HG03025 (cell line): Measurements from ENCODE around the gene SLC39A9.
"Not testable (repeated sequence)": the region's sequence is repeated elsewhere in the genome, so short reads cannot be mapped to it uniquely, and the experiment has no call there.

ENCODE experiments used
- ATAC-seq: cut with Tn5 transposase; IDR thresholded peaks from one replicate; pipeline ENCODE4 v1.9.1; 2021; ENCODE audit warnings: mild to moderate bottlenecking, moderate library complexity; ENCODE audit not compliant: unreplicated experiment, low FRiP score

SLC39A9 gene

DNA sequence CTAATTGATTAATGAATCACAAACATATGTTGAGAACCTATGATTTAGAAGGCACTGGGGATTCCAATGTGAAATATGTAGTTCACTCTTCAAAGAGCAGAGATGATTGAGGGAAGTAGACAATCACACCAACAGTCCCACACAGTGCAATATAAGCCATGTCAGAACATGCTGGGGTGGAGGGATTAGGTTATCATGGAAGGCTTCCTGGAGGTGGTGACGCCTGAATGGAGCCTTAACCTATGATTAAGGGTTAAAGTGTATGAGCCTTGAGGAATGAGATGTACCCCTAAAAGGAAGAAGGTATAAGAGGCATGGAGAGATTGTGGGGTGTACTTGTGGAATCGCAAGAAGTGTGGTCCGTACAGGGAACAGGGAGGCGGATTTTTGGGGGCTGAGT lies 31.7 kb upstream of the SLC39A9 start:
- no peak for ATAC-seq

DNA sequence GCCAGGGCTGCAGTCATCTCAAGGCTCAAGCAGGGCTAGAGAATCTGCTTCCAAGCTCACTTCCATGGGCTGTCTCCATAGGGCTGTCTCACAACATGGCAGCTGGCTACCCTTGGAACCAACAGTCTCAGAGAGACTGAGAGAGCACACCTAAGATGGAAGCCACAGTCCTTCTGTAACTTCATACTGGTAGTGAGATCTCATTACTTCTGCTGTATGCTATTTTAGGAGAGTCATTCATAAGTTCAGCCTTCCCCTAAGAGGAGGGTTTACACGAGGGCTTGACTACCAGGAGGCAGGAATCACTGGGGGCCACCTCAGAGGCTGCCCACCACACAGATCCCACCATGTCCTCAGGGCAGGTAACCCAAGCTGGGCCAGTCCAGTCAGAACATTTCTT lies 30.1 kb upstream of the SLC39A9 start:
- ATAC-seq, result no peak

DNA sequence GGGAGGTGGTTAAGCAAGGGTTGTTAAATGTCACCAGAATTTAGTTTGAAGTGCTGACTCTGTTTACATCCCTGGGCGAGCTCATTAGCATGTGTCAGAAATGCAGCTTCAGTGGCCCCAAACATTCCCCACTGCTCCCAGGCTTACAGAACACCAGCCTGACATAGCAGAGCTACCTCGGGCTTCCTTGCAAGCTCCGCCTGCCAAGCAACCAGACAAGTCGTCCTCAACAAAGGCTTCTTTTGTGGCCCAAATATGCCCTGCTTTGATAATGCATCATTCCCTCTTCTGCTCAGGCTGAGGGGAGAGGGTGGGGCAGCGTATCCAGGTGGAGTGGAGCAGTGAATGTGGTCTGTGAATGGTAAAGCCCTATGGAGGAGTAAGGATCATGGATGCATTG lies 28.4 kb upstream of the SLC39A9 start:
- no peak for ATAC-seq

DNA sequence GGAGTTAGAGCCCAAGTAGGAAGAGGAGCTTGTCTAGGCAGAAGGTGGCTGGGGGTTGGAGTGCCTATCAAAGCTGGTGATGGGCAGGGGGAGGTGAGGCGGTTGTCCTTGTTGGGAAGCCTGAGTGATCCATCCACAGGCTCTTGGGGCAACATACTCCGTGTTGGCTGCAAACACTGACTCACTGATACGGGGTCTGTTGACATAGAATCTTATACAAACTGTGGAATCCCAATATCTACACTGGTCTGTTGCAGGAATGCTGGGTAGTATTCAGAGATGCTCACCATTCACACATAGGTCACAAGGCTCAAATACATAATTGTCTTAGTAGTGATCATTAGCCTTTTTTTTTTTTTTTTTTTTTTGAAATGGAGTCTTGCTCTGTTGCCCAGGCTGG lies 26.3 kb upstream of the SLC39A9 start:
- no peak for ATAC-seq

DNA sequence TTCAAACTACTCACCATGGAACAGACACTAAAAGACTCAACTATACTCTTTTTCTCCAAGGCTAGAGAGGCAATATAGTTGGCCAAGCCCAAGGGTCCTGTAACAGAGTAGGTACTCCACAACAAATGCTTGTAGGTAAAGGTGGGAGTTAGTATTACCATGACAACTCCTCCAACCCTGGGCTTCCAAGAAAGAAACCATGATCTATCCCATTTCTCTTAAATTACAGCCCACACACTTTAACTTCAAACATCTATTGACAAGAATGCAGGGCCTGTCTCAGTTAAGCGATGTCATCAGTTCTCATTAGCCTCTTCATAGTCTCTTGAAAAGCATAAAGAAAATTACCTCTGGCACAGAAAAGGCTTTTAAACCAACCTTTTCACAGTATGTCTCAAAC lies 25.4 kb upstream of the SLC39A9 start:
- ATAC-seq, result no peak

DNA sequence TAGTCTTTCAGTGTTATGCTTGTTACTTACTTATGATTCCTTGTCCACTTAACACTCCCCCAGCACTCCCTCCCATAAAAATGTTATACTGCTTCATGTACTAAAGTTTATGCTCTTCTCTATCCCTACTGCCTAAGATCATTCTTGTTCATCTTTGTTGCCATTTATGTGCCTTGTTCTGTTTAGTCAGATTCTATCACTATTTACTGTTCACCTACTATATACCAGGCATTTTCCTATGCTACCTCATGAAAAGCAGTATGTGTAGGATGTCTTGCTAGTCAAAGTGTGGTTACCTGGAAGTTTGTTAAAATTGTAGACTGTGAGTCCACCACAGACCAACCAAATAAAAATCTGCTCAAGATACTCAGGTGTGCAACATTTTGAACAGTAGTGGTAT lies 24.3 kb upstream of the SLC39A9 start:
- no peak for ATAC-seq

DNA sequence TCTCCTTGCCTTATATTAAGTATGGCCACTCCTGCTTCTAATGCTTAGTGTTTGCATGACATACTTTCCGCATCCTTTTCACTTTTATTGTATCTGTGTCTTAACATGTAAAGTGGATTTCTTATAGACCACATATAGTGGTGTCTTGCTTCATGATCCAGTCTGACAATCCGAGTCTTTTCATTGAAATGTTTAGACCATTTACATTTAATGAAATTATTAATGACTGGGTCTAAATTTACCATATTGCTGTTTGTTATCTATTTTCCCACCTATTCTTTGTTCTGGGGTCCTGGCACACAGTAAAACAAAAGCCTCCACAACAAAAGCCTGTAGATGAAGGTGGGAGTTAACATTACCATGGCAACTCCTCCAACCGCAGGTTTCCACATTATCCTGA lies 23.3 kb upstream of the SLC39A9 start:
- ATAC-seq, result no peak

DNA sequence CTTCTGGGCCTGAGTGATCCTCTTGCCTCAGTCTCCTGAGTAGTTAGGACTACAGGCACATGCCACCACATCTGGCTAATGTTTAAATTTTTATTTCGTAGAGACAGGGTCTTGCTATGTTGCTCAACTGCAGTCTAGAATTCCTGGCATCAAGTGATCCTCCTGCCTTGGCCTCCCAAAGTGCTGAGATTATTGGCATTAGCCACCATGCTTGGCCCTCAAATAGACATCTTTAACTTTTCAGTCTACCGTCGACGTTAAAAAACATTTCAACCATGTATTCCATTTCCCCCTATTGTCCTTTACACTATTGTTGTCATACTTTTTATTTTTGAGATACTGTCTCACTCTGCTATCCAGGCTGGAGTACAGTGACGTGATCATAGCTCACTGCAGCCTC lies 22.8 kb upstream of the SLC39A9 start:
- no peak for ATAC-seq

DNA sequence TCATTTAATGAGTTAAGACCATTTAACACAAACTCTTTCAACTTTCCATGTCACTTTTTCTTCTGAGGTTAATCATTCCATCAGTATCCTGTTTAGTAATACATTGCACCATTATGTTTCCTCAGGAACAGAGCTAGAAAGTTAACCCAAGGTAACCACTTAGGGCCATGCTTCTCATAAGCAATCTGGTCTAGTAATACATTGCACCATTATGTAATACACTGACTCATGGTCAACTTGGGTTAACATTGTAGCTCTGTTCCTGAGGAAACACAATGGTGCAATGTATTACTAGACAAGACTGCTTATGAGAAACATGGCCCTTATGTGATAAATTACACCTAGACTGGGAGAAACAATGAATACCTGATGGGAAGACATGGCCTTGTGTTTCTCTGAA lies 22.1 kb upstream of the SLC39A9 start:
- no peak for ATAC-seq

DNA sequence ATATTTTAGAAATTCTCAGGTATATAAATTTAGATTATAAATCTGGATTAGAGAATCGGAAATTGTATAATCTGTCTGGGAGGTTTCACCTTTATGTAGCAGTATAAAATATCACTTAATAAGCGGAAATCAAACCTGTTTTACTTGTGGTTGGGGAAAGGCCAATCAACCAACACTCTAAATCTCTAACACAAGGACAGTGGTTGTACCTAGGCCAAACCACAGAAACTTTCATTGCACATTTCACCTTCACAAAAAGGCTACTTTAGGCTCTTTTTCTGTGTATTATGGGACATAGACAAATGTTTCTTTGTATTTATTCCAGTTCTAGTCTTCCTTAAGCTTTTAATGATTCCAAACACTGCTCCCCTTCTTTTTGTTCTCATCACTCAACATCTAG lies 20.2 kb upstream of the SLC39A9 start:
- no peak for ATAC-seq

DNA sequence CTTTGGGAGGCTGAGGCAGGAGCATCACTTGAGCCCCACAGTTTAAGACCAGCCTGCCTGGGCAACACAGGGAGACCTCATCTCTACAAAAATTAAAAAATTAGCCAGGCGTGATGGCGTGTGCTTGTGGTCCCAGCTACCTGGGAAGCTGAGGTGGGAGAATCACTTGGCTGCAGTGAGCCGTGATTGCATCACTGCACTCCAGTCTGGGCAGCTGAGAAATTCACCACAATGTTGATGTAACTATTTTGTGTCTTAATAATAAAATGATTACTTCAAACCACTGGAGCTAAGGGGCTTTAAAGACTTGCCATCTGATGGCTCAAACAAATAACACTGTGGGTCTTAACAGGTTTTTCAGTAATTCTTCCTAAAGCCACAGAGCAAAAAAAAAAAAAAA lies 11.2 kb upstream of the SLC39A9 start:
- no peak for ATAC-seq

DNA sequence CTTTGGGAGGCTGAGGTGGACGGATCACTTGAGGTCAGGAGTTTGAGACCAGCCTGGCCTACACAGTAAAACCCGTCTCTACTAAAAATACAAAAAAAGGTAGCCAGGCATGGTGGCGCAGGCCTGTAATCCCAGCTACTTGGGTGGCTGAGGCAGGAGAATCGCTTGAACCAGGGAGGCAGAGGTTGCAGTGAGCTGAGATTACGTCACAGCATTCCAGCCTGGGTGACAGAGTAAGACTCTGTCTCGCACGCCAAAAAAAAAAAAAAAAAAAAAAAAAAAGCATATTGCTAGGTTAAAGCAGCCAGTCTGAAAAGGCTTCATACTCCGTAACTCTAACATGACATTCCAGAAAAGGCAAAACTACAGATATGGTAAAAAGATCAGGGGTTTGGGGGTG lies 7.1 kb upstream of the SLC39A9 start:
- ATAC-seq, result not testable (repeated sequence)

DNA sequence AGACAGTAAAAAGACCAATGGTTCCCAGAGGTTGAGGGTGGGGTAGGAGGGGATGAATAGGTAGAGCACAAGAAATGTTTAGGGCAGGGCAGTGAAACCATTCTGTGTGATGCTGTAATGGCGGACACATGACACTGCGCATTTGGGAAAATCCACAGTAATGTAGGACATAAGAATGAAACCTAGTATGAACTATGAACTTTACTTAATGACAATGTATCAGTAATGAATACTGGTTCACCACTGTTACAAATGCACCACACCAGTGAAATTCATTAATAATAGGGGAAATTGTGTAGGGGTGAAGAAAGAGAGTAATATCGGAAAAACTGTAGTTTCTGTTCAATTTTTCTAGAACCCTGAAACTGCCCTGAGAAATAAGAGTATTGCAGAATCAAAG lies 6.0 kb upstream of the SLC39A9 start:
- no peak for ATAC-seq

DNA sequence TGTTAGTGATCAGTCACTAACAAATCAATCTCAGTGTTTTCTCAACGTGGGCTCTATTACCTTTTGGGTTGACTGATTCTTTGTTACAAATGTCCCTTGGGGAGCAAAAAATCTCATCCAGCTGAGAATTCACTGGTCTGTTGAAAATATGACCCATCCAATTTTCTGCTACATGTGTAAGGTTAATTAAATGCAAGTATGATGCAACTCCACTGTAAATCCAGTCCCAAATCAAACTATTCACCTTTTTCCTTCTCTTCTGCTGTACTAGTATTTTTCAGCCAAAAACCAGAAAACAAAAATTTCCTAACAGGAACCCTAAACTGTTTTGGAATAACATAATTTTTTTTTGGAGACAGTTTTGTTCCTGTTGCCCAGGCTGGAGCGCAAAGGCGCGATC lies 2.6 kb upstream of the SLC39A9 start:
- ATAC-seq, result no peak

DNA sequence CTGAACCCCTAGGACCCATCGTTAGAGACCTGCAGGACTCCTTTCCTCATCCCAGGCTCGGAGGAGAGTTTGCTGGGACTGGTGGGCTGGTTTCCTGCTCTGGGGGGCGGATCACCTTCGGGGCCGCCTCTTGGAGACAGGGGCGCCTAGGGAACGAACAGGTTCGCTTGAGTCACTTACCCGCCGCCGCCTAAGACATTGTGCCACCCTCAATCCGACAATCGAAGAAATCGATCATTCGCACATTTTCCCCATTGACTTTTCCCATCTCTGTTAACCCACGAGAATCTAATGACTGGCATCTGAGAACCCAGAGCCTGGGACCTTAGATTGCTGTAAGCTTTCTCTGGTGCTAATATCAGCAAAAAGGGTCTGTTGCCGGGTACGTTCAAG lies 322 bp downstream of the SLC39A9 start:
- no peak for ATAC-seq

DNA sequence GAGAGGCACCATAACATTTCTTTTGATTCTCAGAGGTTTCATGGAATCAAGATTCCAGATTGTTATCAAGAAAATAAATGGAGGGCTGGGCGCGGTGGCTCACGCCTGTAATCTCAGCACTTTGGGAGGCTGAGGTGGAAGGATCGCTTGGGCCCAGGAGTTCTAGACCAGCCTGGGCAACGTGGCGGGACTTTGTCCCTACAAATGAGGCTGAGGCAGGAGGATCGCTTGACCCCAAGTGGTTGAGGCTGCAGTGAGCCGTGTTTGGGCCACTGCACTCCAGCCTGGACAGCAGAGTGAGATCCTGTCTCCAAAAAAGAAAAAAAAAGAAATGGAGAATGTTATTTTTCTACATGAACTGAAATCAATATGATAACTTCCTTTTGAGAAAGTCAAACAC lies 1.3 kb downstream of the SLC39A9 start:
- ATAC-seq, result no peak

DNA sequence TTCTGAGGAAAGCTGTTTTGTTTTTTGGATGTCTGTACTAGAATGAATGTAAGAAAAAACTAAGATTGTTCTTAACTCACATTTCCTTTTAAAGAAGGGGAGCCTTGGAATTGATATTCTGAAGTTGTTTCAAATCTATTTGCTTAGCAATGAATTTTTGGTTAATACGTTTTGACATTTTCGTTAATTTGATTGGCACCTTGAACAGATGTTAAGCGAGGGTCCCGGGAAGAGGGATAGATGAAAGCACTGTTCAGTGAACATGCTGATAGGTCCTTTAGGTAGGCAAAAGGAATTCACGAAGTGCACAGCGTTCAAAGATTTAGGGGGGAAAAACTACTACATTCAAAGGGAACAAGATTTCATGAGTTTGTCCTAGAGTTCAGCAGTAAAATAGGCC lies 1.7 kb downstream of the SLC39A9 start:
- no peak for ATAC-seq

DNA sequence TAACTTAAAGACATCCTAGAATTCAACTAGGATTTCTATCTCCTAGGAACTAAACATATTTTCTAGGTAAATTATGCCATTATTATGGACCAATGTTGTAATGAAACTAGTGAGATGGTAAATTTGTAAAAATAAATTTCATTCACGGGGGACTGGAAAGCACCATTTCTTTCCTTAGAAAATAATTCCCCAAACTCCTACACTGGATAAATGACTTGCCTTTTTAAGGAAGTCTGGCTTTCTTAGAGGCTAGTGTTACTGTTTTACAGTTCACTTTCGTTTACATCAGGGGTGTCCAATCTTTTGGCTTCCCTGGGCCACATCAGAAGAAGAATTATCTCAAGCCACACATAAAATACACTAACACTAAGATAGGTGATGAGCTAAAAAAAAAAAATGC lies 3.3 kb downstream of the SLC39A9 start:
- no peak for ATAC-seq

DNA sequence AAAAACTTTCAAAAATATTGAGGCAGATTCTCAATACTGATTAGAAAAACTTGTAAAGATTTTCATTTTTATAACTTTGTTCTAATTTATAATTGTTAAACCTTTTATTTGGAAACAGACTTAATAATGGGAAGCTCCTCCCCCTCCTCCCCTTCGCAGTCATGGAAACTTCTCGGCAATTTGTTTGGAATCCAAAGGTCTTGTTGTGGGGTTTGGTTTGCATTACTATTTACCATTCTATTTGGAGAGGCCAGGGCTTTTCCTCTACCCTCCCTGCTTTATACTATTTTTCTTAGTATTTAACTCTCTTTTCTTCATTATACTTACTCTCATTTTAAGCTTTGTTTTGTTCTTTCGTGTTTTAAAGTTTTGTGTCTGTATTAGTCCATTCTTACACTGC lies 6.0 kb downstream of the SLC39A9 start:
- no peak for ATAC-seq

DNA sequence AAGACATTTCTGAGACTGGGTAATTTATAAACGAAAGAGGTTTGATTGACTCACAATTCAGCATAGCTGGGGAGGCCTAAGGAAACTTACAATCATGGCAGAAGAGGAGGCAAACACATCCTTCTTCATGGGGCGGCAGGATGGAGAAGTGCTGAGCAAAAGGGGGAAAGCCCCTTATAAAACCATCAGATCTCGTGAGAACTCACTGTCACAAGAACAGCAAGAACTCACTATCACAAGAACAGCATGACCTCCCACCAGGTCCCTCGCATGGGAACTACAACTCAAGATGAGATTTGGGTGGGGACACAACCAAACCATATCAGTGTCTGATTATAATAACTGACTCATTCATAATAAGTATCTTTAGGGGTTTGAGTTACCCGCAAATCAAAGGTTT lies 6.4 kb downstream of the SLC39A9 start:
- ATAC-seq, result no peak

DNA sequence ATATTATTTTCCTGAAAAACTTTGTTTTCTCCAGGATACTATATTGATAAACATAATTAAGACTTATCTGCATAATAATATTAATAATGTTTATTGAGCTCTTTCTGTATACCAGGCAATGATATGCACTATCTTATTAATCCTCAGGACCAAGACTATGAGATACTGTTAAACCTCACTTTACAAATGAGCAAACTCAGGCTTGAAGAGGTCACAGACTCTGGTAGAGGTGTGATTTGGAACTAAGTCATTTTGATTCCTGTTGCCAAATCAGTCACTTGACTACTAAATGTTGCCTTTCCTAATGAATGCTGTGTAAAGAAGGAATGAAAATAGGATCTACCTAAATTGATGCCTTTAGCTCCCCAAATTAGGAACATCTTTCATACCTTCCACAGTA lies 7.3 kb downstream of the SLC39A9 start:
- ATAC-seq, result no peak

DNA sequence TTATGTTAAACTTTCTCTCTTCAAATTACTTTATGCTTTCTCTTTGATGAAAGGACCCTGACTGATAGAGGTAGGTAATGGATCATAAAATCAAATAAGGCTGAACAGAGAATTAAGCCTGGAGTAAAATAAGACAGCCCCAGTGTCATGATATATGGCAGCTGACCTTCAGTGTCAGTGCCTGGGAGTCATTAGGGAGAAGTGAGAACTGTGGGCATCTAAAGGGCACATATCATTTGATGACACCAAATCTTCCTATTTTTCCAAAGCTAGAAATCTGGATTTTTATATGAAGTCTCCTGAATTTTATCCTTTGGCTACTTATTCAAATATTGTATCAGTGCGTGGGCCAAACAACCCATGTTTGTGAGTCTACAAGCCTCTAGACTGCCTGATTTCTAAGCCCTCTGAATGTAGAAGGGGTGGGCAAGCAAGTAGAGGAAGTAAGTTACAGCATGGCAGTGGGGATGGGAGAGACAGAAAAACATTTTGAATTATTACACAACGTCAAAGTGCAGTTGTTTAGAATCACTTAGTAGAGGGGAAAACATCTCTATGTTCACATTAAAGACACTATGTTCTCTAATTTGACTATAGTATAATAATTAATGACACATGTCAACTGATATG lies 10.0 kb downstream of the SLC39A9 start:
- no peak for ATAC-seq

DNA sequence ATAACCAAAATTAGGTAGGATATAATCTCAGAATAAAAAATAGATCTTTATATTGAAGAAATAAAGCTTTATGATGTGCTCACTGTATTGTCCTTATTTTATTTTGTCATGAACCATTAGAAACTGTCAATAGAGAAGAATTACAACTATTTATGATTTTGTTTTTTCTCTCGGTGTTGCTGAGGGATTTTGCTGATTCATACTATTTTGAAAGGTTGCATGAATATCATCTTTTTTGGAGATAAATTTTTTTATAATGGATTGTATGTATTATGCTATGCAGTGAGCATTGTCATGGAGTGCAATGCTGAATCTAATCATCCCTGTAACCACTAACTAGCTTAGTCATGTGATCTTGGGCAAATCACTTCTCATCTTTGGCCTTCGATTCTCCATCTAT lies 15.0 kb downstream of the SLC39A9 start:
- ATAC-seq, result no peak
